Subcutaneous abdominal adipose tissue (tissue), 5 donors: ENCODE data around the gene TUFM.
"Not testable (repeated sequence)": the region's sequence is repeated elsewhere in the genome, so short reads cannot be mapped to it uniquely, and the experiment has no call there.

Source experiments
- H3K27ac ChIP-seq: one replicate; pipeline ENCODE4 v1.7.0; 2013; ENCODE audit warnings: low read depth, mild to moderate bottlenecking, inconsistent platforms, low read length, moderate library complexity
- H3K27me3 ChIP-seq, 5 donors: one replicate each; pipeline ENCODE4 v1.7.0; 2013; ENCODE audit warnings: low read length in 5 of 5, inconsistent platforms in 1 of 5; ENCODE audit not compliant: control insufficient read depth in 5 of 5, insufficient read depth in 4 of 5
- H3K36me3 ChIP-seq, 5 donors: one replicate each; pipeline ENCODE4 v1.7.0; 2013; ENCODE audit warnings: low read length in 5 of 5; ENCODE audit not compliant: control insufficient read depth in 5 of 5, insufficient read depth in 5 of 5
- H3K4me1 ChIP-seq, 5 donors: one replicate each; pipeline ENCODE4 v1.7.0; 2013; ENCODE audit warnings: low read length in 5 of 5, mild to moderate bottlenecking in 3 of 5, moderate library complexity in 1 of 5; ENCODE audit not compliant: control insufficient read depth in 5 of 5, insufficient read depth in 5 of 5
- H3K4me3 ChIP-seq, 5 donors: one replicate each; pipeline ENCODE4 v1.7.0; 2013; ENCODE audit warnings: low read length in 5 of 5, low read depth in 1 of 5
- H3K9ac ChIP-seq, 5 donors: one replicate each; pipeline ENCODE4 v1.7.0; 2013; ENCODE audit warnings: low read length in 5 of 5, mild to moderate bottlenecking in 4 of 5, moderate library complexity in 3 of 5
- H3K9me3 ChIP-seq, 5 donors: one replicate each; pipeline ENCODE4 v1.7.0; 2013; ENCODE audit warnings: low read length in 5 of 5; ENCODE audit not compliant: control insufficient read depth in 5 of 5
- donor health status: healthy.
- donor health status: healthy.
- donor health status: healthy.
- donor health status: healthy.
- donor health status: healthy.

The TUFM gene

DNA sequence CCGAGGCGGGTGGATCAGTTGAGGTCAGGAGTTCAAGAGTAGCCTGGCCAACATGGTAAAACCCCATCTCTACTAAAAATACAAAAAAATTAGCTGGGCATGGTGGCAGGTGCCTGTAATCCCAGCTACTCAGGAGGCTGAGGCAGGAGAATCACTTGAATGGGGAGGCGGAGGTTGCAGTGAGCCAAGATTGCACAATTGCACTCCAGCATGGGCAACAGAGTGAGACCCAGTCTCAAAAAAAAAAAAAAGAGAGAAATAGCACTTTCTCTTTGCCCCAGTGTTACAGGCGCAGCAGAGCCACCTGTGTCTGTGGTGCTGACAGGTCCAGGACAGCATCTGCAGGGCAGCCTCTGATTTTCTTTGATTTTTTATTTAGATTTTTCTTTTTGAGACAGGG is 35.4 kb upstream of the TUFM start:
- not testable (repeated sequence) for H3K4me3 ChIP-seq, H3K27ac ChIP-seq, H3K9ac ChIP-seq, H3K9me3 ChIP-seq, H3K36me3 ChIP-seq
- Histone ChIP-seq H3K4me1 (peaks cover 0 to 15% (median 14%) of the 10 kb centered on the region in 5 donors), H3K27me3 (peaks cover 12 to 20% (median 18%) of the 10 kb centered on the region in 5 donors)

DNA sequence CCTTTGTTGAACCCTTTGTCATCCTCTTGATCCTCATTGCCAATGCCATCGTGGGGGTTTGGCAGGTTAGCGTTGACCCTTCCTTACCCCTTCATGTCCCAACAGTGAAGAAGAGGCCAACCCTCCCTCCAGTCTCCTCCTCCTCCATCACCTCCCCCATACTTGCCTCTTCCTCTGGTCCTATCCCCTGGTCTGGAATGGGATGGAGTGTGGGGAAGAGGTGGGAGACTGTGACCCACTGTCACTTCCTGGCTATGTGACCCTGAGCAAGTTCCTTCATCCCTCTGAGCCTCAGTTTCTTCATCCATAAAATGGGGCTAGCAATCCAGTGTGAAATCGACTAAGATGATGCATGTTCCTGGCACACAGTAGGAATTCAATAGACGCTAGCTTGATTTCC is 34.8 kb upstream of the TUFM start:
- Histone ChIP-seq H3K9ac (no peak overlapping the region), H3K4me3 (no peak overlapping the region), H3K27me3 (peaks cover 12 to 20% (median 18%) of the 10 kb centered on the region in 5 donors), H3K27ac (no peak overlapping the region), H3K4me1 (peaks cover 0 to 15% (median 14%) of the 10 kb centered on the region in 5 donors), H3K36me3 (peaks cover 0 to 1% (median 0%) of the 10 kb centered on the region in 5 donors), H3K9me3 (no peaks in the 10 kb centered on the region)

DNA sequence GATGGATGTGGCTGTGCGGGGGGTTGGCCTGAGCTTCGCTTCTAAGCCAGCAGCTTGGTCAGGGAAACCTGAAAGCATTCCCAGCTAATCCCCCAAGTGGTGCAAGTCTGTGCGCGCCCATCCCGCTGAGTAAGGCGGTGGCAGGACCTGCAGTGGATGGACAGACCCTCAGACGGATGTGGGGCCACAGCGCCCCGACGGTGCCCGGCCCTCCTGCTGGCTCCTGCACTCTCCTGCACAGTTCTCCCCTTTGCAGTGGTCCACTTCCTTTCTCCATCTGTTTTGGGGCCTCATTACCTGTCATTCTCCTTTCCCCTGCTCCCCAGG is 34.4 kb upstream of the TUFM start:
- H3K9me3 ChIP-seq: no peaks in the 10 kb centered on the region
- H3K27ac ChIP-seq: no peak overlapping the region
- H3K4me3 ChIP-seq: peak overlapping the region in 3 of 5 donors; percentile 78 to 81 (median 79)
- H3K4me1 ChIP-seq: peaks cover 0 to 15% (median 14%) of the 10 kb centered on the region in 5 donors
- peaks cover 0 to 4% (median 0%) of the 10 kb centered on the region in 5 donors for H3K36me3 ChIP-seq
- H3K27me3 ChIP-seq: peaks cover 12 to 20% (median 18%) of the 10 kb centered on the region in 5 donors
- H3K9ac ChIP-seq: no peak overlapping the region

DNA sequence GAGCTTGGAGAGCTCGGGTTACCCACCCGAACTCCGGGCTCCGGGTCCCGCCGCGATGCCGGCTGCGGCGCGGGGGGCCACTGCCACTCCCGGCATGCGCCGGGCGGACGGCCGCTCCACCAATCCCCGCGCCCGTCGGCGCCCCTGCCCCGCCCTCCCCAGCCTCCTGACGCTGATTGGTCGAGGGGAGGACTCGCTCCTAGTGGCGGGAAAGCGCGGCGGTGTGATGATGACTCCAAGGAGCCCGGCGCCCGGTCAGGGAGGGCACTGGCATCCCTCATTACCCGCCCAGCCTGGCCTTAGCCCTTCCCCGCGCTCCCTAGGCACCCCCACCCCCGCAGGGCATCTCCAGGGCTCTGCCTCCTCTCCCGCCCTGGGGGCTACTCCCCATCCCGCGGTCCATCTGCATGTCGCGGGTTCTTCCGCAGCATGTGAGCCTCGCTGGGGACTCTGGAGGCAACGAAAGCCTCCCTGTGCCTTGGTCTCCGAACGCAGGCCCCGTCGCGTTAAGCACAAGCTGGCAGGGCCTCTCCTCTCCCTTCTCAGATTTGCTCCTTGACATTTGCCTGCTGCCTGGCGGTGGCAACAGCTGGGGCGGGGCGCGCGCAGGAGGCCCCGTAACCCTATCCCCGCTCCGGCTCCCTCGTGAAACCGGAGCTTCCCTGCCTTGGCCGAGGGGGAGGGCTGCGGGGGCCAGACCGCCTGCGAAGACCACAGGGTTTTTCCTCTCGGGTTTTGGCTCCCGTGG is 33.9 kb upstream of the TUFM start:
- peaks cover 0 to 15% (median 14%) of the 10 kb centered on the region in 5 donors for H3K4me1 ChIP-seq
- H3K9ac ChIP-seq: peak overlapping the region in 4 of 5 donors; percentile 52 to 77 (median 64)
- peaks cover 12 to 20% (median 18%) of the 10 kb centered on the region in 5 donors for H3K27me3 ChIP-seq
- H3K27ac ChIP-seq: no peak overlapping the region
- H3K36me3 ChIP-seq: peaks cover 0 to 5% (median 3%) of the 10 kb centered on the region in 5 donors
- H3K9me3 ChIP-seq: no peaks in the 10 kb centered on the region
- H3K4me3 ChIP-seq: peak overlapping the region; percentile 64 to 81 (median 79)

DNA sequence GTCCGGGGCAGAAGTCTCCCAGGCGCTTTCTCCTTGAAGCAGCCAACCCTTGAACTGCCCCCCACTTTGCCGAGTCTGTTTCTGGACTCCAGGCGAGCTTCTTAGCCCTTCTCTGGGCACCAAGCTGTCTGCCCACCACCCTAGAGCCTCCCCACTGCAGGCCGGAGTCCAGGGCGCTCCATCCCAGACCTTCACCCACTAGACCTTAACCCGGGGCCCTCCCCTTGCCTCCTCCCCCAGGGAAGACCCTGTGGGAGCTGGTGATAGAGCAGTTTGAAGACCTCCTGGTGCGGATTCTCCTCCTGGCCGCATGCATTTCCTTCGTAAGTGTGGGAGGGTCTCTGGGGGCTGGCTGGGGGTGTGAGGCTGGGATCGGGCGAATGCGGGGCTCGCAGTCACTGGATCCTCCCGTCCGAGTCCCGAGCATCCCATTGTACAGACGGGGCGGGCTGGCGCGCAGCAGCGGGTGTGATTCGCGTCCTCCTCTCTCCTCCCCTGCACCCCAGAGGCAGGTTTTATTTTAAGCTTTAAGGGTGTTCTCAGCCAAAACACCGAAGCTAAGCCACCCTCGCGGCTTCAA is 33.2 kb upstream of the TUFM start:
- Histone ChIP-seq H3K9ac (peak overlapping the region in 4 of 5 donors; percentile 52 to 77 (median 64)), H3K27ac (no peak overlapping the region), H3K36me3 (peaks cover 0 to 10% (median 5%) of the 10 kb centered on the region in 5 donors)

DNA sequence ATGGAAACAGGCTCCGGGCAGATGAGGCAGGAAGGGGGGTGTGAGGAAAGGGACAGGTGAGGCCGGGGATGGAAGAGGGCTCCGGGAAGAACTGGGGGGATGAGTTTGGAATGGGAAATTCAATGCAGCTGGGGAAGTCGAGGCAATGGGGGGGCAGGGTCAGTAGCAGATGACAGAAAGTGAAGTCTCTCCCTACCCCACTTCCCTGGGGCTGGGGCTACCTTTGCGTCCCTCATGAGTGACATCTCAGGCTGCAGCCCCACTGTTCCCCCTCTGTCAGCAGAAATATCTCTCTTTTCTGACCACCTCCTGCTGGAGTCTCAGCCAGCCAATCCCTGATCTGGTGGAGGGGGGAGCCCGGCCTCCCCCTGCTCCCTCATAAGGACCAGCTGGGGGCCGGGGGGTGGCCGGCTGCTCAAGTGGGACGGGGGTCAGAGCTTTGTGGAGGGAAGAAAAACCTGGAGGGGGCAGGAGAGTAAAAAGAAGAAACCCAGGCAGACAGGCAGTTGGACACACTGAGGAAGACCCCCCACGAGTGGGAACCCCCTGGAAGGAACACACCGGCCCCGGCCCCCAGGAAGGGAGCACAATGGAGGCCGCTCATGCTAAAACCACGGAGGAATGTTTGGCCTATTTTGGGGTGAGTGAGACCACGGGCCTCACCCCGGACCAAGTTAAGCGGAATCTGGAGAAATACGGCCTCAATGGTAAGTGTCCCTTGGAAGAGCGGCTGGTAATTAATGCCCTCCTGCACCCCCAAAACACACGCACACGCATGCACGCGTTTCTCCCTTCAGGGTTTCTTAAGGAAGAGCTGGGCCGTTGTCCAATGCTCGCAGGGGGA is 32.2 kb upstream of the TUFM start, which contains the start of gene ATP2A1:
TSS of gene ATP2A1 (plus strand) at position 406 of the 844 bp plus-strand sequence. CDS start at position 590, 184 bp downstream.
- H3K9ac ChIP-seq: peak within 1 kb of the TSS in 4 of 5 donors; percentile 52 to 77 (median 64)
- H3K27ac ChIP-seq: no peak within 1 kb of the TSS
- H3K4me3 ChIP-seq: peak within 1 kb of the TSS; percentile 64 to 81 (median 79)
- peaks cover 0 to 17% (median 11%) of the 10 kb centered on the region in 5 donors for H3K36me3 ChIP-seq
- H3K27me3 ChIP-seq: peaks cover 11 to 20% (median 18%) of the 10 kb centered on the region in 5 donors
- no peaks in the 10 kb centered on the region for H3K9me3 ChIP-seq
- peaks cover 0 to 15% (median 14%) of the 10 kb centered on the region in 5 donors for H3K4me1 ChIP-seq

More for the DNA sequence above, 33.2 kb upstream of the TUFM start:
- Histone ChIP-seq H3K27me3 (peaks cover 12 to 20% (median 18%) of the 10 kb centered on the region in 5 donors), H3K9me3 (no peaks in the 10 kb centered on the region), H3K4me3 (peak overlapping the region; percentile 64 to 81 (median 79)), H3K4me1 (peaks cover 0 to 15% (median 14%) of the 10 kb centered on the region in 5 donors)

DNA sequence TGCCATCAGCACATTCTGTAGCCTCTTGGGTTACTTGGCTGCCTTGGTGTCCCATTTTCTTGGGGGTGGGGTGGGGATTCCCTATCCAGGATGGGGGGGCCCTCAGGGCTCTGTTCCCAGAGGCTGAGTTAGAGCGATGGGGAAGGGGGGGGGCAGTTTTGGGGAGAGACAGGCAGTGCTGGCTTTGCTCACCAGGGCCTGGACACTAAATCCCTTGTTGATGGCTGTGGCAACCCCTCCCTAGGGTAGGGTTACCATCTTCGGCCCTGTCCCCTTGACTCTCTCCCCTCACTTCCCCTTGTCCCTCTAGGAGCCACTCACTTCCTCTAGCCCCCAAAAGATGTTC is 31.5 kb upstream of the TUFM start:
- Histone ChIP-seq H3K4me3 (no peak overlapping the region), H3K9me3 (no peaks in the 10 kb centered on the region), H3K27ac (no peak overlapping the region), H3K9ac (no peak overlapping the region), H3K36me3 (peaks cover 0 to 23% (median 16%) of the 10 kb centered on the region in 5 donors), H3K4me1 (peaks cover 0 to 15% (median 14%) of the 10 kb centered on the region in 5 donors), H3K27me3 (peaks cover 8 to 14% (median 11%) of the 10 kb centered on the region in 5 donors)

DNA sequence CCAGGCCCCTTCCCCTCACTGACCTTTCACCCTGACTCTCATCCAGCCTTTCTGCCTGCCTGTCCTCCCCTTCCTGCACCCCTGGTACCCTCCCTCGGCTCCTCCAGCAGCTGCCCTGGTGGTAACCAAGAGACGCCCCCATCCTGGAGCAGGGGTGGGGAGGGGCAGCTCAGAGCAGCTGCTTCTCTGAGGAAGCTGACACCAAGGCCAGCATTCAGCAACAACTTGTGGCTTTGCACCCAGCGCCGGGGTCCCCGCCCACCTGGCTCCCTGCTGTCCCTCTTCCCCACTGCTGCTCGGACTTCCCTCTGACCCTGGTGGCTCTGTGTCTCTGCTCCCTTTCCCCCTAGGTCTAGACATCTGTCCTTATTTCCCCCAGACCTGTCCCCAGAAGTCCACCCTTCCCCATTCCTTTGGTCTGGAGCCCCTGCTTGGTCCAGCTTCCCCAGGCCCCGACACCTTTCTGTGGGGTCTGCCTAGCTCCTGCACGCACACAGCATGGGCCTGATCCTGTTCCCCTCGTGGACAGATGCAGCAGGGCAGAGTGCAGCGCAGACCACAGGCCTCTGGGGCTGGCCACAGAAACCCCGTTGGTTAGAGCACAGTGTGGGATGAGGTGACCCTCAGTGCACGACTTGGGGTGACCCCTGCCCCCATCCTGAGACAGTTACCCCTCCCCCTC is 31.0 kb upstream of the TUFM start:
- H3K9ac ChIP-seq: no peak overlapping the region
- H3K27me3 ChIP-seq: peaks cover 3 to 9% (median 7%) of the 10 kb centered on the region in 5 donors
- peaks cover 0 to 28% (median 21%) of the 10 kb centered on the region in 5 donors for H3K36me3 ChIP-seq
- H3K27ac ChIP-seq: no peak overlapping the region
- no peaks in the 10 kb centered on the region for H3K9me3 ChIP-seq
- peaks cover 0 to 15% (median 14%) of the 10 kb centered on the region in 5 donors for H3K4me1 ChIP-seq
- H3K4me3 ChIP-seq: no peak overlapping the region

DNA sequence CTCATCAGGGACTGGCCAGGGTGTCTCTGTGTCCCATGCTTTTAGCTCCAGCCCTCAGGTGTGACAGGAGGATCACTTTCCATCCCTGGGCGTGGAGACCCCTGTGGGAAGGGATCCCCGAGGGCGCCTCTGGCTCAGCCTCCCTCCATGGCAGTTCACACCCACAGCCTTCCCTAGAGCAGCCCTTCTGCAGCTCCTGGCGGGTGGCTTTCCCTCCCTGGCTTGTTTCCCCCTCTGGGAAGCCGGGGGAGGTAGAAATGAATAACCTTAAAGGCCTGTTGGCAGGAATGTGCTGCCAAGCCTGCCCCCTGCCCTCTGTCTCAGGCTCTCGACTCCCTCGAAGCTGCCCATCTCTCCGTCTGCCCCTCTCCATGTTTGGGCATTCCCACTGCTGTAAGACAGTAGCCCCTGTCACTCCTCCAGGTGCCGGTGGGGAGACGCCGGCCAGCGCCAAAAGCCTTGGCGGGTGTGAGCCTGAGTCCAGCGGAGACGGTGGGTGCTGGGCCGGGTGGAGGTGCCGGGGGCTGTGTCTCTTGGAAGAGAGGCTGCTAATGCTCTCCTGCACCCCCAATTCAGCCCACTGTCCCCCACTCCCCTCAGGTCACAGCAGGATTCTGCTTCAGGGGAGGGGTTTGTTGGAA is 30.0 kb upstream of the TUFM start:
- no peak overlapping the region for H3K27ac ChIP-seq
- no peak overlapping the region for H3K4me3 ChIP-seq
- H3K9ac ChIP-seq: no peak overlapping the region
- H3K9me3 ChIP-seq: no peaks in the 10 kb centered on the region
- peaks cover 0 to 37% (median 30%) of the 10 kb centered on the region in 5 donors for H3K36me3 ChIP-seq
- H3K4me1 ChIP-seq: peaks cover 0 to 15% (median 14%) of the 10 kb centered on the region in 5 donors
- peaks cover 3 to 9% (median 7%) of the 10 kb centered on the region in 5 donors for H3K27me3 ChIP-seq
